B cell (primary cell): ENCODE results near the gene MAGI2. TPM values are rescaled to one million over a fixed set of nuclear protein-coding genes. Genes with fewer than 3 reads are reported as not detected.

Source experiments
- ATAC-seq: fragments of 200-7000 bp; cut with Tn5 transposase; one replicate; pipeline ENCODE4 v1.10.0; 2021; ENCODE audit warnings: low read depth, mild to moderate bottlenecking, moderate number of reproducible peaks, moderate library complexity
- CTCF ChIA-PET: fragments of 350-600 bp; sonication (Branson Sonifier 250); formaldehyde crosslinking; loops from one replicate; lab custom pipeline; 2021; ENCODE audit warnings: antibody characterized with exemption, inconsistent platforms; lab: Charles Lee
- POLR2A ChIA-PET: fragments of 350-600 bp; sonication (Branson Sonifier 250); formaldehyde crosslinking; loops from one replicate; lab custom pipeline; 2021; ENCODE audit warnings: antibody characterized with exemption; lab: Charles Lee
- DNase-seq: peaks from one replicate; pipeline ENCODE4 v3.0.0; 2013
- H2AFZ ChIP-seq: 2 replicates; pipeline ENCODE4 v1.6.1; 2012; ENCODE audit warnings: mild to moderate bottlenecking, low read depth, low read length; ENCODE audit not compliant: insufficient read depth, poor library complexity, severe bottlenecking
- H3K27ac ChIP-seq, 2 donors: 1 replicate in 1 of 2; 2 replicates in 1 of 2; pipeline ENCODE4 v1.5.1; 2012 to 2013; ENCODE audit warnings: low read length in 2 of 2, mild to moderate bottlenecking in 2 of 2, moderate library complexity in 1 of 2
- H3K27me3 ChIP-seq, 4 experiments: fragments of 200-600 bp in 1 of 4; sonication (generic) in 1 of 4; replicated peaks in 1 of 4; 1 replicate in 2 of 4; 2 replicates in 2 of 4; pipeline versions ENCODE4 v1.6.1 to v1.7.0; 2013 to 2016; ENCODE audit warnings: low read length in 3 of 4, mild to moderate bottlenecking in 2 of 4, mixed read lengths in 1 of 4, moderate library complexity in 1 of 4; ENCODE audit not compliant: insufficient read depth in 4 of 4, control insufficient read depth in 3 of 4; ENCODE audit errors: control extremely low read depth in 1 of 4
- H3K36me3 ChIP-seq, 2 experiments: replicated peaks in 1 of 2; 1 replicate in 1 of 2; 2 replicates in 1 of 2; pipeline versions ENCODE4 v1.6.1 to v1.7.1; 2013; ENCODE audit warnings: low read length in 1 of 2; ENCODE audit not compliant: insufficient read depth in 2 of 2, control insufficient read depth in 1 of 2; ENCODE audit errors: control extremely low read depth in 1 of 2, extremely low read depth in 1 of 2
- H3K4me1 ChIP-seq, 2 donors: fragments of 200-600 bp in 1 of 2; sonication (generic) in 1 of 2; 1 replicate in 1 of 2; 2 replicates in 1 of 2; pipeline versions ENCODE4 v1.5.1 to v1.6.1; 2013 to 2017; ENCODE audit warnings: low read length in 2 of 2; ENCODE audit not compliant: control insufficient read depth in 2 of 2, insufficient read depth in 2 of 2
- H3K4me2 ChIP-seq: replicated peaks from 2 replicates; pipeline ENCODE3; 2012; ENCODE audit warnings: mild to moderate bottlenecking, low read depth, low read length; ENCODE audit not compliant: poor library complexity, severe bottlenecking
- H3K4me3 ChIP-seq, 5 experiments: fragments of 200-600 bp in 1 of 5; sonication (generic) in 1 of 5; 1 replicate in 3 of 5; 2 replicates in 2 of 5; pipeline versions ENCODE4 v1.5.1 to v1.7.0; 2011 to 2016; ENCODE audit warnings: low read length in 4 of 5, mild to moderate bottlenecking in 4 of 5, low read depth in 2 of 5, control low read depth in 1 of 5, moderate library complexity in 1 of 5; ENCODE audit not compliant: insufficient read depth in 1 of 5; ENCODE audit errors: control extremely low read depth in 1 of 5, extremely low read depth in 1 of 5
- H3K79me2 ChIP-seq: fragments of 200-600 bp; sonication (generic); one replicate; pipeline ENCODE4 v1.6.0; 2016; ENCODE audit warnings: low read length; ENCODE audit not compliant: control insufficient read depth, insufficient read depth
- H3K9ac ChIP-seq: fragments of 200-600 bp; sonication (generic); 2 replicates; pipeline ENCODE4 v1.6.1; 2017; ENCODE audit warnings: mild to moderate bottlenecking, low read length, moderate library complexity
- H3K9me3 ChIP-seq, 3 donors: one replicate each; pipeline versions ENCODE4 v1.6.1 to v1.7.1; 2013; ENCODE audit warnings: low read length in 2 of 3; ENCODE audit not compliant: control insufficient read depth in 2 of 3, insufficient read depth in 1 of 3; ENCODE audit errors: control extremely low read depth in 1 of 3
- H4K20me1 ChIP-seq: 2 replicates; pipeline ENCODE4 v1.6.0; 2012; ENCODE audit warnings: mild to moderate bottlenecking, low read length; ENCODE audit not compliant: insufficient read depth, control insufficient read depth, poor library complexity, severe bottlenecking
- H3K27ac Mint-ChIP-seq: one replicate; pipeline ENCODE4 v1.8.0; 2021; ENCODE audit warnings: mixed read lengths
- H3K27me3 Mint-ChIP-seq: one replicate; pipeline ENCODE4 v1.8.0; 2021; ENCODE audit warnings: mixed read lengths
- H3K4me1 Mint-ChIP-seq: one replicate; pipeline ENCODE4 v1.8.0; 2021; ENCODE audit warnings: mixed read lengths
- H3K4me3 Mint-ChIP-seq: one replicate; pipeline ENCODE4 v1.8.0; 2021; ENCODE audit warnings: mixed read lengths
- H3K9me3 Mint-ChIP-seq: one replicate; pipeline ENCODE4 v1.8.0; 2022; ENCODE audit warnings: mixed read lengths; ENCODE audit not compliant: insufficient read depth
- CTCF ChIP-seq: fragments of 200-600 bp; IDR thresholded peaks from one replicate; pipeline ENCODE4 v1.8.0; 2022; ENCODE audit warnings: antibody characterized with exemption, mild to moderate bottlenecking
- EZH2 ChIP-seq: IDR thresholded peaks from 2 replicates; pipeline ENCODE4 v1.6.1; 2012; ENCODE audit warnings: borderline replicate concordance, low read depth, mild to moderate bottlenecking, moderate library complexity, low read length; ENCODE audit not compliant: insufficient read depth, poor library complexity, severe bottlenecking
- WGBS: methylation state at CpG from one replicate; pipeline ENCODE4 v1.1.5; 2013; ENCODE audit warnings: missing lambda C conversion rate; ENCODE audit not compliant: insufficient coverage; 5-methylcytosine and 5-hydroxymethylcytosine counted together
- intact Hi-C: fragments of 100-400 bp; cut with micrococcal nuclease; formaldehyde crosslinking; loops from one replicate; pipeline ENCODE4 v1.10.0; 2022
- polyA plus RNA-seq: library from polyadenylated mRNA; depleted of rRNA; stranded (reverse); fragments of >200 nt; gene quantifications from 2 replicates; pipeline ENCODE4 v1.2.3, GENCODE V29; 2012
- total RNA-seq, 2 donors: library from RNA; stranded (reverse); fragments of 120-200 nt in 1 of 2; gene quantifications; 1 replicate in 1 of 2; 2 replicates in 1 of 2; pipeline versions ENCODE4 v1.2.3 to v1.2.4, GENCODE V29; 2013 to 2022

The MAGI2 gene
- total and polyA plus RNA-seq, 2 donors (not counting 1 experiment from before 2014, with no cell fraction given) = 0.16 to 0.64 TPM

GRCh38 chr7:78198756-78199155 is 1254.7 kb downstream of the MAGI2 start:
- no peak overlapping the region for H3K4me3 ChIP-seq
- Mint-ChIP-seq H3K27ac (no peak overlapping the region), H3K27me3 (no peaks in the 10 kb centered on the region), H3K4me3 (no peak overlapping the region), H3K4me1 (no peaks in the 10 kb centered on the region), H3K9me3 (no peaks in the 10 kb centered on the region)
- H3K9ac ChIP-seq = no peak overlapping the region
- ChIA-PET POLR2A (no interaction called here), CTCF (no interaction called here)
- H3K36me3 ChIP-seq = no peaks in the 10 kb centered on the region
- no peaks in the 10 kb centered on the region for H3K79me2 ChIP-seq
- intact Hi-C loops = no loop called here
- no peaks in the 10 kb centered on the region for H4K20me1 ChIP-seq
- H3K27me3 ChIP-seq = no peaks in the 10 kb centered on the region
- no peaks in the 10 kb centered on the region for H3K9me3 ChIP-seq
- H3K27ac ChIP-seq = no peak overlapping the region
- ATAC-seq = no peak
- H3K4me1 ChIP-seq = no peaks in the 10 kb centered on the region
- H3K4me2 ChIP-seq = no peak overlapping the region
- no peak for DNase-seq
- WGBS = 85% methylated on average over 3 of the region's 3 CpGs
- no peak overlapping the region for H2AFZ ChIP-seq
- TF ChIP-seq EZH2 (no peak), CTCF (no peak)

- ChIA-PET POLR2A (no interaction called here), CTCF (no interaction called here)
- no peak for DNase-seq
- Mint-ChIP-seq H3K4me1 (no peaks in the 10 kb centered on the region), H3K27ac (no peak overlapping the region), H3K27me3 (peaks cover 5% of the 10 kb centered on the region), H3K9me3 (no peaks in the 10 kb centered on the region), H3K4me3 (no peak overlapping the region)
- Histone ChIP-seq H3K79me2 (no peaks in the 10 kb centered on the region), H2AFZ (no peak overlapping the region), H3K4me1 (no peaks in the 10 kb centered on the region), H3K4me2 (no peak overlapping the region), H3K27ac (no peak overlapping the region), H3K36me3 (no peaks in the 10 kb centered on the region), H3K9ac (no peak overlapping the region), H3K27me3 (no peaks in the 10 kb centered on the region), H3K4me3 (no peak overlapping the region), H3K9me3 (no peaks in the 10 kb centered on the region), H4K20me1 (no peaks in the 10 kb centered on the region)
- 100% methylated on average over 1 of the region's 1 CpG for WGBS
- no peak for TF ChIP-seq CTCF
- no peak for TF ChIP-seq EZH2
- ATAC-seq = no peak
- intact Hi-C loops = no loop called here
Measured at GRCh38 chr7:78197447-78197846, 1256.0 kb downstream of the MAGI2 start.
